ENCODE data around the gene LRRC18.

Gene LRRC18

DNA sequence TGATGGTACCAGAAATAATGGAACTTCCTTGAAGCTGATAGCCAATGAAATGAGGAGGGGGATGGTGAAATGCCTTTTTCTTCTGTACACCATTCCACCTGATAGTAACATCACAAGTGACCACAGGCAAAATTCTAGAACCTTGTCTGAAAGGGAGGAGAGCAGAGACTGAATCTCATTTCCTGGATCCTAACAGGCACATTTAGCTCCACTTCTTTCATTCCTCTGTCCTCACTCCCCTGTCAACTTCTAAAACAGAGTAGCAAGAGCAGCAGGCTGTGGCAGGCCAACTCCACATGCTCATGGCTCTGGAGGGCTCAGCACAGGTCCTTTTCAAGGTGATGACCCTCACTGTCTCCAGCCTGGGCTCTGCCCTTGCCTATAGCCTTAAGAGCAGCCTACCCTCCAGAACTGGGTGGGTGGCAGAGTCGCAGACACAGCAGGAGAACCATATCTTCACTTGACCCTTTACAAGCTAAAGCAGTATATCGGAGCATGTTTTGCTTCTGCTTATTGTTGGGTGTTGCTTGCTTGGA is at the start of gene LRRC18:
Gene LRRC18 (minus strand): TSS at position 51 of the 536 bp plus-strand sequence. CDS start 25,685 bp downstream, outside the sequence.
- in situ Hi-C loops (cut with MboI; ENCODE audit: low sequenced_read_pairs): no loop called here

DNA sequence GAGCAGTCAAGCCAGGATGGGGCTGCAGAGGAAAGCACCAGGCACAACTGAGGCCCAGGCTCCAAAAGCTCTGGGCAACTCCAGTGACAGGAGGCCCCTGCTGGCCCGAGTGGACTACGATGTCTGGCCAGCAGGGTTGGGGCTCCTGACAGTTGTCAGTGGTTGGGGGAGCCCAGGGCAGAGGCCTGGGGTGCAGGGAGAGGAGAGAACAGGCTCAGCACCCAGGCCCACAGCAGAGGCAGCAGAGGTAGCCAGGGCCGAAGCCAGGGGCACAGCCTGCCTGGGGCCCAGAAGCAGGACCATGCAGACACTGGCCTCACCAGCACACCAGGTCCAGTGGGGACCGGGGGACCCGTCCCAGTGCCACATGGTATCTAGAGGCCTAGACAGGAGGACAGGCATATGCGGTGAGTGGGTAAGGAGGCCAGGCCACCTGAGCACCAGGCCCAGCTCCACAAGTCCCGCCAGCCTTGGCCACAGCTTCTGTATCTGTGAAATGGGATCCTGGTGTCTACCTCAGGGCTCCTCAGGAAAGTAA is 46.0 kb upstream of the LRRC18 start:
- in situ Hi-C loops (cut with MboI; ENCODE audit: low sequenced_read_pairs): loop anchor here (25.0 kb wide), 1 partner anchor 527 kb away; no protein-coding TSS in a partner anchor

DNA sequence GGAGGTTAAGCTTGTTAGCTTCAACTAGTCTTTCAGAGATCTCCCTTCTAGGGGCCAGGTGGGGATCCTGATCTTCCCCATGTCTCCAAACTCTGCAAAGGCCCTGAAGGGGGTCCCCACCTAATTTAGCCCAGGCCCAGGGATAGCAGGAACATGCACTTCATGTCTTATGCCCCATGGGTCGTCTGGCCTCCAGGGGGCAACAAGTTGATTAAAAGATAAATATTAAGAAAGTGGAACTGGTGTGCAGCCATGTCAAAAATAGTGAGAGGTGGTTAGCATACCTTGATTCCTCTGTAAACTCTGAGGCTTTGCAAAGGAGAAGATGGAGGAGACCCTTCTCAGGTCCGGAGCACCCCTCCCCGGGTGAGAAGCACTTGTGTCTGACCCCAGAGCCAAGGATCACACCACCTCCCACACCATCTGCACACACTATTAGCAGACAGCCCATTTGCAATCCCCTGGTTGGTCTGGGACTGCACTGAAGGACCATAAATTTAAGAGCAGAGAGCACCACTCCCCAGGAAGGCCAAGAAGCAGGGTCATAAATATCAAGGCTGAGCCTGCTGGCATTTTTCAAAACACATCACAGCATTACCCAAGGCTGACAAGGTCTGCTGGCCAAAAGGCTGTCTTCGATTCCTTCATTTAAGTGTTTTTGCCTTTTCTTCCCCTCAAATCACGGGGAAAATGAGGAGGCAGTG is 44.2 kb upstream of the LRRC18 start:
- in situ Hi-C loops (cut with MboI; ENCODE audit: low sequenced_read_pairs): loop anchor here (25.0 kb wide), 1 partner anchor 529 kb away; no protein-coding TSS in a partner anchor

DNA sequence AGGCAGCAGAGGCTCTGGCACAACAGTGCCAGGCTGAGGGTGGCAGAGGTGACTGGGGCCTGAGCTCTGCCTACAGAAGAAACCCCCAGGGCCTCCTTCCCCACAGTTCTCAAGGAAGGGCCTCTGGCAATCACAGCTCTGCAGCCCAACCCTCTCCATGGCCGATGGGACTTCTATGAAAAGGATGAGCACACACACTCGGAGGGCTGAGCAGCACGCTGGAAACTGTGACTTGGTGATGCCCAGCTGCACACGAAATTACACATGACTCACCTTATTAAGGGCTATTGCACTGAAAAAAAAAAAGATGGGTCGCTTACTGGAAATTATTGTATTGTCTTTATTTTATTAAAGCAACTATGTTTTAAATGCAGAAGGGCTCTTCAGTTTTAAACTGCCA is 42.9 kb upstream of the LRRC18 start:
- in situ Hi-C loops (cut with MboI; ENCODE audit: low sequenced_read_pairs): loop anchor here (25.0 kb wide), 1 partner anchor 530 kb away; no protein-coding TSS in a partner anchor

DNA sequence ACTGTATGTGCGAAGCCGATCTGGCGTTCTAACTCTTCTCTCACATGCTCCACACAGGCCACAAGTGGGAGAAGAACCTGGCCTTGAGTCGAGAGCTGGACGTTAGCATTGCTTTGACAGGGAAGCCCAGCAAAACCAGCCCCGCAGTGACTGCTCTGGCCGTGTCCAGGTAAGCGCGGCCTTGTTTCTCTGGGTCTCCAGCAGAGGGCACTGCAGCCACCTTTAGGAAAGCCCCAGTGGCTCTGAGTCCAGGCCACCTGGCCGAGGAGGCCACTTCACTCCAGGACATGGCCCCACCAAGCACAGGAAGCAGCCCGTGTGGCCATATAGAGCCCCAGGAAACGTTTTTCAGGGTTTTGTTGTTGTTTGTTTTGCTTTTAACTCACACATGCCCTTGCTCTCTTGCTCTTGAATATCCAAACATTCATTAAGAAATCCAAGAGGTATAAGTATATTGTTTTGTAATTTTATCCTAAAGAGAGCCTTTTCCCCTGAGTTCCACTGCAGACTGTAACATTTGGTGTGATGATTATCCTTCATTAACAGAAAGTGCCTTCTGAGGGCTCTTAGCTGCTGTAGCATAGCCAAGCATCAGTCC is 41.8 kb upstream of the LRRC18 start:
- in situ Hi-C loops (cut with MboI; ENCODE audit: low sequenced_read_pairs): loop anchor here (25.0 kb wide), 1 partner anchor 531 kb away; no protein-coding TSS in a partner anchor

DNA sequence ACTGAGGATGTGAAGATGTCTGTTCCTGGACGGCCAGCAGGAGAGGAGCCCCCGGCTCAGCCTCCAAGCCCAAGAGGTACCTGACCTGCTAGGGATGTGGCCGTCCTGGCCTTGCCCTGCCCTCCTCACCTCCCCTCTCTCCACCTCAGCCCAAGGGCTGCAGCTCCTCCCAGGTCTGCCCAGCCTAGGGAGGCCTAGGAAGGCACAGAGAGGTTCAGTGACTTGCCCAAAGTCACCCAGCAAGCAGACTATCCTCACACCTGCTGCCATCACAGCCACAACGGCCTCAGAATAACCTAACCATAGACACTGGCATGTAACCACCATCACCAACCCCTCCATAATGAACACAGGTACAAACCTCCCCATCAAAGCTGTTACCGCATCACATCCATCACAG is 38.7 kb upstream of the LRRC18 start:
- in situ Hi-C loops (cut with MboI; ENCODE audit: low sequenced_read_pairs): loop anchor here (25.0 kb wide), 1 partner anchor 534 kb away; no protein-coding TSS in a partner anchor

DNA sequence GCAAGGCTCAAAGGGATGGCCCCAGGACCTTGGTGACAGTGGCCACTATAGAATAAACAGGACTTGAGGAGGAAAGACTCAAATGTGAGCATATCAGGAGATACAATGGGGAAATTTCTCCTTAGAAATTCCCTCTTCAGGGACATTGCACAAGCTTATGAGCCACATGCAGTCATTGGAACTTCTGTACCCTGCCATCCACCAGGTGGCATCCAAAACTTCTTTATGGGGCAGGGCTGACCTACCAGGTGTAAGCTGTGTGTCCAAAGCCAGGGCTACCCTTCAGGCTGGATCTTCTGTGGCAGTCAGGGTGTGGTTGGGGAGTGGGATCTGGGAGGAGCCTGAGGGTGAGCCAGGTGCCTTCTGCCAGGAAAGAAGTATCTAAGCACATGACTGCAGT is 36.6 kb upstream of the LRRC18 start:
- in situ Hi-C loops (cut with MboI; ENCODE audit: low sequenced_read_pairs): loop anchor here (25.0 kb wide), 1 partner anchor 536 kb away; no protein-coding TSS in a partner anchor

DNA sequence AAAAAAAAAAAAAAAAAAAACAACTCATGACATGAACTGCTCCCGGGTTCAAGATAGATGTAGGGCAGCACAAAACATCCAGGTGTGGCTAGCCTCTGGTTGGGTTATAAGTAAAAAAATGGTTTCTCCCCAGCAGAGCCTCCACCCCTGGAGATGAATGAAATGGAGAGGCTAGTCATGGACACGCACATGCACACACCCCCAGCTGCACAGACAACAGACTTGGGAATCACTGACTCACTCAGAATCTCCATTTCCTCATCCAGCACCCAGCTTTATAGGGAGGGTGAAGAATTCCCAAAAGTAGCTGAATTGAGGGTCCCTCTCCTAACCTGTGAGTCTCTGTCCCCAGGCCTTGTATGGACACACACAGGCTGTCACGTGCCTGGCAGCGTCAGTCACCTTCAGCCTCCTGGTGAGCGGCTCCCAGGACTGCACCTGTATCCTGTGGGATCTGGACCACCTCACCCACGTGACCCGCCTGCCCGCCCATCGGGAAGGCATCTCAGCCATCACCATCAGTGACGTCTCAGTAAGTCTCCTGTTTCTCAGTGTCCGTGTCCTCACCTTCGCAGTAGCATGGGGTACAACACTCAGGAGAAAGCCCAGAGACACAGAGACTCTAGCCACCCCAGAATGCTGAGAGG is 35.0 kb upstream of the LRRC18 start:
- in situ Hi-C loops (cut with MboI; ENCODE audit: low sequenced_read_pairs): loop anchor here (25.0 kb wide), 1 partner anchor 538 kb away; no protein-coding TSS in a partner anchor

DNA sequence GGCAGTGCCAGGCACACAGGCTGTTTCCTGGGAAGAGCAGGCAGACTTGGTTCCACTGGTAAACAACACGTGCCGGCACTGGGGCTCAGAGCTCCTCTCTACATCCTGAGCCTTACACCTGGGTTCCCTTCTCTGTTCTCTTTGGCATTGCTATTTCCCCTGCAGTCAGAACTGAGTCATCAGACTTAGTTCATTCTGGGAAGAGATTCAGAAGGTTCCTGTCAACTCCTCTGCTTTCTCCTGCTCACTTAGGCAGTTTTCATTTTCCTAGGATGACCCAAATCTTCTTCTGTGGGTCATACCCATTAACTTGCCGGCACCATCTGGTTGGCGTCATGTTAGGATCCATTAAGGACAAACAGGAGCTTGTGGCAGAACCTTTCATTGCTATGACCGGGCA is 33.4 kb upstream of the LRRC18 start:
- in situ Hi-C loops (cut with MboI; ENCODE audit: low sequenced_read_pairs): no loop called here

DNA sequence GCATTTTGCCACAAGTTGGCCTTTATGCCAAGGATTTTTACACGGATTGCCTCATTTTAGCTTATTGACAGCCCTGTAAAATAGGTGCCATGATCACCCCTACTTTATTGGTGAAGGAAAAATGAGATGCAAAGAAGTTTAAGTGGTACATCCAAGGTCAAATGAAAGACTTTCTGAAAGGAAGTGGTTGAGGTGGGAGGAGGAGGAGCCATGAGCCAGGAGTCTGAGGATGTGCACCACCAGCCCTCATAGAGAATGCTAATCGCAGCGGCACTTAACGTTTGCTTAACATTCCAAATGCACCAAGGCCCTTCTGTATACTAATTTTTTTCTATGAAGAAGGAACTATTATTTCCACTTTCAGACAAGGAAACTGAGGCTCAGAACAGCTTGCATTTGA is 31.0 kb upstream of the LRRC18 start:
- in situ Hi-C loops (cut with MboI; ENCODE audit: low sequenced_read_pairs): no loop called here

DNA sequence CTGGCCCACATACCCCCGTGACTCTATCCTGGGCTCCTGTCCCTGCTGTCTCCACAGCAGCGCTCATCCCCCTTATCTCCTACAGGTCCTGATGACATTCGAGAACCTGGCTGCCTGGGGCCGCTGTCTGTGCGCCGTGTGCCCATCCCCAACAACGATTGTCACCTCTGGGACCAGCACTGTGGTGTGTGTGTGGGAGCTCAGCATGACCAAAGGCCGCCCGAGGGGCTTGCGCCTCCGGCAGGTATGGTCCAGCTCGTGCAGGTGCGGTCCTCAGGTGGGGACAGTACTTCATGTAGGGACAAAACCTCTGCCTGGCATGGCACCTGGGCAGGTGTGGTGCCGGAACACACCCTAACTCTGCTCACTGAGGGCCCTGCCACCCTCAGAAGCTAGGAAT is 30.4 kb upstream of the LRRC18 start:
- in situ Hi-C loops (cut with MboI; ENCODE audit: low sequenced_read_pairs): no loop called here

DNA sequence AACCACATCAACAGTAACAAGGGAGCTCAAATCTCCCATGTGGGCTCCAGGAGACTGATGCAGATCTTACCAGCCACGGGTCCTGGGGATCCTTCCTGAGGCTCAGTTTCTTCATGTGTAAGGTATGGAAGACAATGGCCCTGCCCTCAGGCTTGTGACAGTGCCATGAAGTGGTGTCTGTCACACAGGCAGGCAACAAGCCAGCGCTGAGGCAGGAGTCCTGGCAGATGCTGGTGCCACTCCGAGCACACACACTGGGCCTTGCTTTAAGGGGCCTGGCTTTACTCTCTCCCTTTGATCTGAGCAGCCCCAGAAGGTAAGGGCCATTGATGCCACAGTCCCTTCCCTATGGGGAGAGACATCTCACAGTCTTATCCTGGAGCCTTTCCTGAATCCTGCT is 28.4 kb upstream of the LRRC18 start:
- in situ Hi-C loops (cut with MboI; ENCODE audit: low sequenced_read_pairs): no loop called here

DNA sequence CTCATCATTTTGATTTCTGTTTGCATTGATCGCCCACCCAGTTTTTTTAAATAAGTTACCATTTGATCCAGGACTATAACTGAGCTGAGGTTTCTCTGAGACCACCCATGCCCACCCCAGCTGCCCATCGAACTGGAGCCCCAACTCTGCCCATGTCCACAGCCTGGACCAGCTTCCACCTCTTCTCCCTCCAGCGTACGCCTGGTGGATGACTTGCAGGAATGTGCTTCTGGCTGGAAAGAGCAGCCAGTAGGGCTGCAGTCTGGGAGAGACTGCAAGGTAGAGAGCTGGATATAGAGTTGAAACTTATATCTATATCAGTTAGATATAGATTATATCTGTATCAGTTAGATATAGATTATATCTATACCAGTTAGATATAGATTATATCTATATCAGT is 25.8 kb upstream of the LRRC18 start:
- in situ Hi-C loops (cut with MboI; ENCODE audit: low sequenced_read_pairs): no loop called here

DNA sequence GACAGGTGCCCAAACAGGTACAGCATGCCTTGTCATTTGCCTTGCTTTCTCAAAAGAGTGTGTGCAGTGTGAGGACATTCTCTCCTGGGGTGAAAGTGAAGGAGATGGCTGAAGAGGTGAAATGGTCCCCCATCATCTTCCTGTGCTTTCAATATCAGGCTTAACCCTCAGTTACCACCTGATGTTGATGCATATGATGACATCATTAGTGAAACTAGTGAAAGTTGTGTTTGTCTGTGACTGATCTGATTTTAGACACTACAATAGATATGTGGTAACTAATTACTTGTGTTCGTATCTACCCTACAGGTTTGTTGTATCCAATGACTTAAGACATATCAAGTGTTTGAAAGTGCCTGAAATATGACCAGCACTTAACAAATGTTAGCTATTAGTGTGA is 24.4 kb upstream of the LRRC18 start:
- in situ Hi-C loops (cut with MboI; ENCODE audit: low sequenced_read_pairs): no loop called here

DNA sequence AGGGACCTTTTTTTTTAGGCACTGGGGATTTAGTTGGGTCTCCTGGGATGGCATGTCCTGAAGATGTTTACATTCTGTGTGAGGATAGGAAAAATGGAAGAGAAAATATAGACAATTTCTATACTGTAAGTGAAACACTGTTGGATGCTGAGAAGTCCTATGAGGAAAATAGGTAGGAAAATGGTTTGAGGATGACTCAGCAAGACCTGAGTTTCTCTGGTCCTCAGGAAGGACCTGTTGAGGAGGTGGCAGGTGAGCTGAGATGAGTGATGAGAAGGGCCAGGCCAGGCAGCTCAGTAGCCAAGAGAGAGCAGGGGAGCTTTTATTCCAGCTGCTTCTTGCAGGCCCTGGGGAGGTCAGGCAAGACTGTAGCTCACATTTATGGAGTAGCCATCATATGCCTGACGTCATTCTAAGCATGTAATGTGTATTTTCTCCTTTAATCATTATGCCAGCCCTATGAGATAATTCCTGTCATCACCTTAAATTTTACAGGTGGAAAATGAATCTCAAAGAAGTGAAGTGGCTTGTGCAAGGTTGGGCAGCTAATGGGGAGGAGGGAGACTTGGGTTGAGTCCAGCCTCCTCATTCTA is 19.1 kb upstream of the LRRC18 start:
- in situ Hi-C loops (cut with MboI; ENCODE audit: low sequenced_read_pairs): no loop called here

DNA sequence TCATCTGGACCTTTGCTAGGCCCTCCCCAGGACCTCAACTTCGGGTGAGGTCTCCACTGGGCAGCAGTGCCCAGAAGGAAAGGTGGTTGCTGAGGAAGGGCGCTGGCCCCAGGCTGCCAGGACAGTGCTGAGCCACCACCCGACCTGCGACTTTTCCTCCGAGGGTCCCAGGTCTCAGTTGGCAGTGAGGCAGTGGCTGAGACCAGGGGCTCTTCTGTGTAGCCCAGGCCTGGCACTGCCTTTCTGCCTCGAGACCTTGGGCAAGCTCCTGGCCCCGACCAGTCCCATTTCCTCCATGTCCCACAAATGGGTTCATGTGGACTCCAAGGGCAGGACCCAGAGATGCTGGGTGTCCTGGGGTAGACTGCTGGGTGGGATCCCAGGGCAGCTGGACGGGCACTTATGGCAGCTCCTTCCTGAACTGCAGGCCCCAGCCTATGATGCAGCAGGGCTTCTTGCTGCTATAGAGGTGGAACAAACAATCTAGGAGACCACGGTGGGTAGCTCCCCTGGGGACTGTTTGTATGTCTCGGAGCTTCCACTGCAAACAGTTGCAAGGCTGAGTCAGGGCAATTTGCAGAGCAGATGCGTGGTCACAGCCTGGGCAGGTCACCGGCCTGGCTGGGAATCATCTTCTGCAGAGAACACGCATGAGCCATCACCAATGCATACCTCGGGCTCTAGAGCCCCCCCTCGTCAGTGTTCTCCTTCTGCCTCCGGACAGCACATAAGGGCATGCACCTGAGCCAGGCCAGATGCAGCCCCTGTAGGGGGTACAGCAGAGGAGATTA is 17.9 kb upstream of the LRRC18 start:
- in situ Hi-C loops (cut with MboI; ENCODE audit: low sequenced_read_pairs): no loop called here

DNA sequence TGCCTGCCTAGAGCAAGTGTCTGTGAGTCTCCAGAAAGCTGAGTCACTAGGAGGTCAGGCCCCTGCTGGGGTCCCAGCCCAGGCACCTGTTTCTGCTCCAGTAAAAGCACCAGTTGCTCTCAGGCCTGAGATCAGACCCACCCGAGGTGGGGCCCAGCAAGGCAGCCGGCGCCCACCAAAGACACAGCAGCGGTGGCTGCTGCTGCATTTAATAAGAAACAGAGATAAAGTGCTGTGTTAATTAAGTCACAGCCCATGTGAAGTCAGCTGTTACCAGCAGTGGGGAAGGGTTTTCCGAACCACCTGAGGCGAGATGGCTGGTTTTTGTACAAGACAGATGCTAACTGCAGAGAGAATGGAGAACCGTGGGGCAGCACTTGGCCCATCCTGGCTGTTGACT is 12.1 kb upstream of the LRRC18 start:
- in situ Hi-C loops (cut with MboI; ENCODE audit: low sequenced_read_pairs): no loop called here

DNA sequence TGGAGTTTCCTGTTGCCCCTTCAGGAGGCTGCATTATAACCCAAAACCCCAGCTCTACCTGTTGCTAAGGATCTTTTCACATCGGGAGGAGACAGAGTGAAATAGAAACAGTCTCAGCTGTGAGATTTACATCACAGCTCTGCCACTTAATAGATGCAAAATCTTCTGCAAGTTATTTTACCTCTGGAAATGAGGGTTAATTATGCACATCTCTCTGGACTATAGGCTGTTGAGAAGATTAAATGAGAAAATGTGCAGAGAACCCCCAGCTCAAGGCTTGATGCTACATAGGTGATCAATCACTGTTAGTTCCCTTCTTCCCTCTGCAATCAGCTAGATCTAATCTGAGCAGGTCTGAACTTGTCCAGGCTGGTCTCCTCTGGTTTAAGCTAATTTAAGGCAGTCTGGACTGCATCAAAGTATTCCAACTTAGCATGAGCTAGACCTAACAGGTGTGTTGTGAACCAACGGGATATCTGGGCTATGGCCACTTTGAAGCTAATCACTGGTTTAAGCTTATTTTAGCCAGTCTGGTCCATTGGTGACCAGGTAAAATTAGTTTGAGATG is 8.9 kb upstream of the LRRC18 start:
- in situ Hi-C loops (cut with MboI; ENCODE audit: low sequenced_read_pairs): no loop called here

DNA sequence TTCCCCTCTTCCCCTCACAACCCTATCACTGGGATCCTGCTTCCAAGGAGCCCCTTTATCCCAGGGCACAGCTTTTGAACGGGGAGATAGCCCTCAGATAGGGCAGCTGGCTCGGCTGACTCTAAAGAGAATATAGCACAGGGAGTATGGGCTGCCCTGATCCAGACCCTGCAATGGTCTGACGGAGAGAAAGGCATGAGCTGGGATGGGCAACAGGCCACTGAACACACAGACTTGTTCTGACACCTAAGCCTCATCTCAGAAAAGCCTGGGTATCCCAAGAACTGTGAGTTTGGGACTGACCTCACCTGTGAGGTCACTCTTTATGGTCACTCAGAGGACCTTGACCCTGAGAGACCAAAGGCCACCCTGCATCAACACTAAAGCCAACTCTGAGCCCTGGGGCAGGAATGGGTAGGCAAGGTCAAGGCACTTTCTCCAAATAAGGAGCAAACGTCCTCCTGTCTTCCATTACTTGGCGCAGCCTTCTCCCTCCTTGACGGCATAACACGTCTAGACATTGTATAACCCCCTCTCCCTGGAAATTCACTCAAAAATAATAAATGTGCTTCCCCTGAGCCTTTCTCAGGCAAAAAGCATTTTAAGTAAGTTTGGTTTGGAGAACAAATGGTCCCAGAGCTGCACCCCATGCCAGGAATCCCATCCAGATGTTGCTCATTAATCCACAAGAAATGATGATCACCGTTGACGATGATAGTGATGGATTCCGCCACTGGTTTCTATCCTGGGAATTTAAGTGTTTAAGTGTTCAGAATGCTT is 8.2 kb upstream of the LRRC18 start:
- in situ Hi-C loops (cut with MboI; ENCODE audit: low sequenced_read_pairs): no loop called here

Data from HL-60/S4 (cell line).